NCI-H345 (cell line): ENCODE results near the gene ZNF649.
A peak's percentile ranks its signal among the peaks of the same experiment; 100 is the strongest.
"Not testable (repeated sequence)": the region's sequence is repeated elsewhere in the genome, so short reads cannot be mapped to it uniquely, and the experiment has no call there.

Experiments
- DNase-seq: peaks from one replicate; lab custom pipeline; 2025; lab: John Stamatoyannopoulos, UW

The ZNF649 gene

DNA sequence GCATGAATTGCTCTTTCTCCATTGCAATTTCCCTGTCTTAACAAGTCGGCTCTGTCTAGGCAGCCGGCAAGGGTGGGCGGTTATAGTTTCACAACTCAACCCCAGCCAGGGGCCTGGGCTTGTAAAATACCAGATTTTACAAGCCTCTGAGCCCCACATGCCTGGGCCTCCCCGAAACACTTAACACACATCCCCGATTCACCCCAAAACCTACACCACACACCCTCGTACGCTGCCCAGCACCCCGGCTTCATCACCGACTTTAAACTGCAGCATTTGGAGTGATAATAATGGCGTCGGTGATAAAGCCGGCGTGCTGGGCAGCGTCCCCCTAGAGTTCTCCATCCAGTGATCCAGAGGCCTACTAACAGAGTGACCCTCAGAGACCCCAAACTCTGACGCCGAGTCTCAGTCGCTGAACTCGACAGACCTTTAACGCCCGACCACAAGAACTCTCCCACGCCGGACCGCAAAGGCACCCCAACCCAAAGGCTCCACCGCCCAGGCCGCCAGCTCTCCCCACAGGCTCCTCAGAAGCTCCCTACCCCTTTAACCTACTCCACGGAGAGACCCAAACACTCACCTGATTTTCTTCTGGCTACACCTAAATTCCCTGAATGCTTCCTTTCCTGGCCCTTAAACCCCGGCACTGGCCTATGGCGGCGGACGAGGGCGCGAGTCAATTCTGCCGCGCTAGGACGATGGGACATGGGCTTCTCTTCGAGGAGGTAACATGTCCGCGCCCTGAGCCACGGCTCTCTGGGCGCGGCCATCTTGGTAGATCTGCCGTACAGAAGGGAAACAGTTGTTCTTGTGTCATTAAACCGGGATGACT, at the start of gene ZNF649:
TSS of gene ZNF649 (minus strand) at position 687 of the 835 bp plus-strand sequence. CDS start 4,910 bp downstream, outside the sequence.
- DNase-seq, result peak; percentile 38

- DNase-seq, result no peak
Measured at GRCh38 chr19:51948975-51949374, 44.2 kb upstream of the ZNF649 start.

DNA sequence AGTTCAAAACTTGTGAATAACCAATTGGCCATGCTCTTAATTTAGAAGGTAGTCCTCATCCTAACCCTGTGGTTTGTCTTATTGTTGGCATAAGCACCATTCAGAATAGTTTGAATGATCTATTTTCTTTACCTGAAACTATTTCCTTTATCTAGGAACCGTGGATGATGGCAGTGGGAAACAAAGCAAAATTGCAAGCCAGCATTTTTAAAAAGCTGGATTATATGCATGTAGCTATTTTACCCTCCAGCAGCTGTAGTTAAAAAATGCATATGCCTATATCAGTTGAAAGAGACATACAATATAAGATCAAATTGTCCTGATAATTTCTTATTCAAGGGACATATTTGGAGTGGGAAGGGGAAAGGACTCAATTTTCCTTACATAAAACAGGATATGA, 41.8 kb upstream of the ZNF649 start:
- DNase-seq, result no peak

GRCh38 chr19:51944798-51945552, 40.2 kb upstream of the ZNF649 start:
- no peak for DNase-seq

GRCh38 chr19:51938936-51939335, 34.1 kb upstream of the ZNF649 start:
- DNase-seq, result no peak

- no peak for DNase-seq
Measured at GRCh38 chr19:51931921-51932320, 27.1 kb upstream of the ZNF649 start.

DNA sequence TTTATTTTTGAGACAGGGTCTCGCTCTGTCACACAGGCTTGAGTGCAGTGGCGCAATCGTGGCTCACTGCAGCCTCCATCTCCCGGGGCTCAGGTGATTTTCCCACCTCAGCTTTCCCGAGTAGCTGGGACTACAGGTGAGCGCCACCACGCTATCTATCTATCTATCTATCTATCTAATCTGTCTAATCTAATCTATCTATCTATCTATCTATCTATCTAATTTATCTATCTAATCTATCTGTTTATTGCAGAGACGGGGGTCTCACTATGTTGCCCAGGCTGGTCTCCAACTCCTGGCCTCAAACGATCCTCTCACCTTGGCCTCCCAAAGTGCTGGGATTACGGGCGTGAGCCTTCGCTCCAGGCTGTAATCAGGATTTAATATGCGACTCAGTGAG, 23.0 kb upstream of the ZNF649 start:
- DNase-seq, result no peak

DNA sequence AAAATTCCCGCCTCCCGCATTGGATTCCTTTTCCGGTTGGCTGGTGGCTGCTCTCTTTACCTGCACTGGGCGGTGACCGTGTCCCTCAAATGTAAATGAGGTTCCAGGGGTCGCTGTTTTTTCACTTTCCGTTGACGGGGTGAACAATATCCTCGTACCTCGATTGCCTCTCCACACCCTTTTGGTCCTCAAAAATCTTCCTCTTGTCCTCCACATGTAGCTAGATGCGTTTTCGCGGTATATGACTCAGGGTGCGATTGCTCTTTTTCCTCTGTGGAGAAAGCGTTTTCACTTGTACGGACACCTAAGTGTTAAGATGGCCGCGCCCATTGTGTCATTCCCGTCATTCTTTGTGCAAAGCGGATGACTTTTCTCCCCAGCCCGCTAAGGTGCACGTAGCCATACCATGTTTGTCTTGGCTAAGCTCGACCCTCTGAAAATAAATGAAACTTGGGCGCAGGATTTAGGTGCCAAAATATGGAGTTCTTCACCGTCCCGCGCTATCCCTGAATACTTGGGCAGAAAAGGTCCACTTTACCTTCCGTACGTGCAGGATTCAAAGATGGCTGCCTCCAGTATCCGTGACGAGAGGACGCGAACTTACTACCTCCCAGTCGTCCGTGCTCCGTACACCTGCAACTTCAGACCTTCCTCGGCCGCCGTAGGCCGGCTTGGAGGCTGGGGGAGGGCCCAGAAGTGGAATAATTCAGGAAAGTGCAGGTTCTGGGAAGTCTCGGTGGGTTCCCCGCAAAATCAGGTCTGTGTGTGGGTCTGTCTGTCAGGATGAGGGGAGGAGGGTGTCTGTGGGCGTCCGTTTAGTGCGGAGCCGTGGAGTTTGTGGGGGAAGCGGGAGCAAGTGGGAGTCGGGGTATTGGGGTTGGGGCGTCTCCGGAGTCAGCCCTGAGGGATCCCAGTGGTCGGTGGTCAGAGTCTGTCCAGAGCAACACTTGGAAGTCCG, 22.2 kb upstream of the ZNF649 start, which contains the start of gene ZNF613:
TSS of gene ZNF613 (plus strand) at position 689 of the 958 bp plus-strand sequence. CDS start 8,749 bp downstream, outside the sequence.
- DNase-seq, result peak; percentile 86

- DNase-seq, result no peak
Measured at GRCh38 chr19:51926426-51926783, 21.6 kb upstream of the ZNF649 start.

GRCh38 chr19:51921949-51922348, 17.1 kb upstream of the ZNF649 start:
- DNase-seq, result no peak

- no peak for DNase-seq
Measured at GRCh38 chr19:51919606-51920005, 14.8 kb upstream of the ZNF649 start.

DNA sequence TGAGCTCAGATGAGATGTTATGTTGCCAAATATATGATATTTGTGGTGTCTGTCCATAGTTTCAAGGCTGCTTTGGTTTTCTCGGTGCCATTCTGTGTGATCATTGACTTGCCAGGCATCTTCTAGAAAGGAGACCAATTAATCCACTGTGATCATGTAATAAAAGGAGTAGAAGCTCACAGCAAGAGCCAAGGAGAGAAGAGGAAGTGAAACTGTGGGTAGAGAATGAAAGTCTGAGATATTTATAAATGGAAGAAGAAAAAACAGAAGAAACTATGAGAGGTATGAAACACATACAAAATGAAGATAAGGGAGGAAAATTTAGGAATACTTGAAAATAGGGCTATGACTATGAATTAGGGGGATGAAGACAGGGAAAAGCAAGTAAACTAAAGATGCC, 11.3 kb upstream of the ZNF649 start:
- DNase-seq, result no peak

DNA sequence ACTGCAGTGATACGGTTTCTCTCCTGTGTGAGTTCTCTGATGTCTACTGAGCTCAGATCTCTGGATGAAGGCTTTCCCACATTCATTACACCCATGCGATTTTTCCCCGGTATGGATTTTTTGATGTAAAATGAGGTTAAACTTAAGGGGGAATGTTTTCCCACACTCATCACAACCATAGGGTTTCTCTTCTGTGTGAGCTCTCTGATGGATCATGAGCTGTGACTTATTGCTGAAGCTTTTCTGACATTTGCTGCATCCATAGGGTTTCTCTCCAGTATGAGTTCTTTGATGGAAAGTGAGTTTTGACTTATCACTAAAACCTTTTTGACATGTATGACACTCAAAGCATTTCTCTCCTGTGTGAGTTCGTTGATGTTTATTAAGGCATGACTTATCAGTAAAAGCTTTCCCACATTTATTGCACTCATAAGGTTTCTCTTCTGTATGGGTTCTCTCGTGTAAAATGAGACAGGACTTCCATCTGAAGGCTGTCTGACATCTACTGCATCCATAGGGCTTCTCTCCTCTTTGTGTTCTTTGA, 10.6 kb upstream of the ZNF649 start:
- DNase-seq, result no peak

DNA sequence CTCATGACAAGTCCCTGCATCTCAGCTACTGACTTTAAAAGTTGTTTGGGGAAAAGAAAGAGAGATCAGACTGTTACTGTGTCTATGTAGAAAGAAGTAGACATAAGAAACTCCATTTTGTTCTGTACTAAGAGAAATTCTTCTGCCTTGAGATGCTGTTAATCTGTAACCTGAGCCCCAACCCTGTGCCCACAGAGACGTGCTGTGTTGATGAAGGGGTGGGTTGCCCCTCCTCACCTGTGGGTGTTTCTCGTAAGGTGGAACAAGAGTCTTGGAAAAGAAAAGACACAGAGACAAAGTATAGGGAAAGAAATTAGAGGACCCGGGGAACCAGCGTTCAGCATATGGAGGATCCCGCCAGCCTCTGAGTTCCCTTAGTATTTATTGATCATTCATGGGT, 3.2 kb upstream of the ZNF649 start:
- not testable (repeated sequence) for DNase-seq

GRCh38 chr19:51906108-51906507, 1.3 kb upstream of the ZNF649 start:
- not testable (repeated sequence) for DNase-seq

DNA sequence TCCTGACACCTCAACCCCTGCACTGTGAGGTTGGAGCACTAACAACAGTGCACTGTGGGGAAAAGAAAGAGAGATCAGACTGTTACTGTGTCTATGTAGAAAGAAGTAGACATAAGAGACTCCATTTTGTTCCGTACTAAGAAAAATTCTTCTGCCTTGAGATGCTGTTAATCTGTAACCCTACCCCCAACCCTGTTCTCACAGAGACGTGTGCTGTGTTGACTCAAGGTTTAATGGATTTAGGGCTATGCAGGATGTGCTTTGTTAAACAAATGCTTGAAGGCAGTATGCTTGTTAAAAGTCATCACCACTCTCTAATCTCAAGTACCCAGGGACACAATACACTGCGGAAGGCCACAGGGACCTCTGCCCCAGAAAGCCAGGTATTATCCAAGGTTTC, 822 bp upstream of the ZNF649 start:
- not testable (repeated sequence) for DNase-seq

GRCh38 chr19:51905206-51905605, 389 bp upstream of the ZNF649 start:
- DNase-seq, result no peak

- DNase-seq, result no peak
Measured at GRCh38 chr19:51903192-51903591, 1.6 kb downstream of the ZNF649 start.

GRCh38 chr19:51901860-51902259, 3.0 kb downstream of the ZNF649 start:
- no peak for DNase-seq

- no peak for DNase-seq
Measured at GRCh38 chr19:51891193-51891747, 13.5 kb downstream of the ZNF649 start.

- no peak for DNase-seq
Measured at GRCh38 chr19:51889934-51890333, 14.9 kb downstream of the ZNF649 start.
